Endothelial cell of hepatic sinusoid (primary cell): Measurements from ENCODE around the gene THEMIS2.
"Not testable (repeated sequence)": the region's sequence is repeated elsewhere in the genome, so short reads cannot be mapped to it uniquely, and the experiment has no call there.

Source experiments
- in situ Hi-C: cut with HindIII; loops from 2 replicates; pipeline ENCODE4 v1.10.0; 2017; ENCODE audit warnings: low sequenced_read_pairs

THEMIS2 gene

GRCh38 chr1:27862671-27863537, 9.4 kb upstream of the THEMIS2 start:
- in situ Hi-C loops: no loop called here

- in situ Hi-C loops: no loop called here
Observed at GRCh38 chr1:27863538-27863915, 8.8 kb upstream of the THEMIS2 start.

- in situ Hi-C loops: no loop called here
Observed at GRCh38 chr1:27864264-27864895, 8.0 kb upstream of the THEMIS2 start.

GRCh38 chr1:27865821-27866220, 6.5 kb upstream of the THEMIS2 start:
- in situ Hi-C loops: no loop called here

- in situ Hi-C loops: no loop called here
Observed at GRCh38 chr1:27868556-27868931, 3.8 kb upstream of the THEMIS2 start.

- in situ Hi-C loops: no loop called here
Observed at GRCh38 chr1:27868932-27869718, 3.2 kb upstream of the THEMIS2 start.

- in situ Hi-C loops: no loop called here
Observed at GRCh38 chr1:27869719-27870085, 2.6 kb upstream of the THEMIS2 start.

GRCh38 chr1:27871076-27871475, 1.3 kb upstream of the THEMIS2 start:
- in situ Hi-C loops: not testable (repeated sequence)

- in situ Hi-C loops: no loop called here
Observed at GRCh38 chr1:27872802-27873551, 633 bp downstream of the THEMIS2 start.

- in situ Hi-C loops: no loop called here
Observed at GRCh38 chr1:27873671-27874384, 1.5 kb downstream of the THEMIS2 start.

- in situ Hi-C loops: loop anchor here (5.0 kb wide), 1 partner anchor 81 kb away; the partner anchor contains the start of gene XKR8
Observed at GRCh38 chr1:27876341-27877114, 4.2 kb downstream of the THEMIS2 start.

- in situ Hi-C loops: loop anchor here (5.0 kb wide), 1 partner anchor 80 kb away; the partner anchor contains the start of gene XKR8
Observed at GRCh38 chr1:27877115-27877416, 4.7 kb downstream of the THEMIS2 start.

- in situ Hi-C loops: loop anchor here (5.0 kb wide), 1 partner anchor 79 kb away; the partner anchor contains the start of gene XKR8
Observed at GRCh38 chr1:27878039-27878438, 5.7 kb downstream of the THEMIS2 start.

GRCh38 chr1:27878787-27879335, 6.5 kb downstream of the THEMIS2 start:
- in situ Hi-C loops: loop anchor here (5.0 kb wide), 1 partner anchor 78 kb away; the partner anchor contains the start of gene XKR8

- in situ Hi-C loops: loop anchor here (5.0 kb wide), 1 partner anchor 78 kb away; the partner anchor contains the start of gene XKR8
Observed at GRCh38 chr1:27879374-27880082, 7.2 kb downstream of the THEMIS2 start.

GRCh38 chr1:27882543-27882903, 10.2 kb downstream of the THEMIS2 start:
- in situ Hi-C loops: no loop called here

GRCh38 chr1:27883536-27883935, 11.2 kb downstream of the THEMIS2 start:
- in situ Hi-C loops: no loop called here
